GM06990 (cell line): ENCODE results near the gene SLC9A8.

Source experiments
- DNase-seq: peaks from one replicate; pipeline ENCODE4 v3.0.0-alpha.2; 2011; ENCODE audit not compliant: insufficient read length; ENCODE audit errors: extremely low read depth
- H3K27me3 ChIP-seq: replicated peaks from 2 replicates; pipeline ENCODE4 v1.6.0; 2011; ENCODE audit warnings: low read length; ENCODE audit not compliant: control insufficient read depth, insufficient read depth
- H3K36me3 ChIP-seq: 2 replicates; pipeline ENCODE4 v1.5.1; 2011; ENCODE audit warnings: low read length; ENCODE audit not compliant: control insufficient read depth, insufficient read depth
- H3K4me3 ChIP-seq: replicated peaks from 2 replicates; pipeline ENCODE4 v1.5.1; 2011; ENCODE audit warnings: low read depth, mild to moderate bottlenecking, control low read depth, low read length
- CTCF ChIP-seq: IDR thresholded peaks from 2 replicates; pipeline ENCODE4 v1.5.1; 2011; ENCODE audit warnings: low read length, control low read depth, mild to moderate bottlenecking, inconsistent platforms; ENCODE audit not compliant: insufficient read depth, poor library complexity, severe bottlenecking

The SLC9A8 gene

GRCh38 chr20:49924247-49924646 is 111.6 kb downstream of the SLC9A8 start:
- Histone ChIP-seq H3K36me3 (no peaks in the 10 kb centered on the region), H3K27me3 (no peaks in the 10 kb centered on the region), H3K4me3 (no peak overlapping the region)
- DNase-seq: no peak
- no peak for TF ChIP-seq CTCF

- no peak for DNase-seq
- H3K36me3 ChIP-seq: no peaks in the 10 kb centered on the region
- no peak overlapping the region for H3K4me3 ChIP-seq
- TF ChIP-seq CTCF: no peak
- H3K27me3 ChIP-seq: no peaks in the 10 kb centered on the region
These were observed 113.3 kb downstream of the SLC9A8 start for GRCh38 chr20:49925901-49926454.

GRCh38 chr20:49928411-49929141 is 115.9 kb downstream of the SLC9A8 start:
- Histone ChIP-seq H3K27me3 (no peaks in the 10 kb centered on the region), H3K4me3 (no peak overlapping the region), H3K36me3 (no peaks in the 10 kb centered on the region)
- TF ChIP-seq CTCF: peak; percentile 85
- DNase-seq: peak; percentile 38

- H3K4me3 ChIP-seq: no peak overlapping the region
- no peaks in the 10 kb centered on the region for H3K36me3 ChIP-seq
- H3K27me3 ChIP-seq: no peaks in the 10 kb centered on the region
- DNase-seq: no peak
- no peak for TF ChIP-seq CTCF
These were observed 116.5 kb downstream of the SLC9A8 start for GRCh38 chr20:49929142-49929494.

GRCh38 chr20:49935746-49936152 is 123.1 kb downstream of the SLC9A8 start:
- no peaks in the 10 kb centered on the region for H3K27me3 ChIP-seq
- peaks cover 4% of the 10 kb centered on the region for H3K36me3 ChIP-seq
- TF ChIP-seq CTCF: no peak
- H3K4me3 ChIP-seq: peak overlapping the region; percentile 53
- DNase-seq: no peak
